ENCODE measurements around the gene NOX5. TPM values are rescaled to one million over a fixed set of nuclear protein-coding genes. Genes with fewer than 3 reads are reported as not detected.

NOX5 gene
- total and polyA plus RNA-seq, 4 donors: under 0.01 to 0.08 (median 0.01) TPM

GRCh38 chr15:69038508-69038907, 24.0 kb downstream of the NOX5 start (continued):
- TF ChIP-seq REST (IDR thresholded peaks at IDR 0.05): no peak

GRCh38 chr15:69039516-69040225, 25.2 kb downstream of the NOX5 start:
- Histone ChIP-seq H3K27me3 (ENCODE audit: control insufficient read depth in 4 of 4, insufficient read depth in 4 of 4, low read length in 3 of 4) (no peaks in the 10 kb centered on the region), H3K36me3 (ENCODE audit: control insufficient read depth in 4 of 4, insufficient read depth in 3 of 4, low read depth in 1 of 4, low read length in 3 of 4) (no peaks in the 10 kb centered on the region), H3K9me3 (ENCODE audit: control insufficient read depth in 4 of 4, low read length in 3 of 4) (no peaks in the 10 kb centered on the region), H3K27ac (ENCODE audit: low read depth in 1 of 2, low read length in 2 of 2) (no peak overlapping the region), H3K4me1 (ENCODE audit: control insufficient read depth in 4 of 4, insufficient read depth in 4 of 4, low read length in 3 of 4) (no peaks in the 10 kb centered on the region), H3K9ac (ENCODE audit: low read depth in 1 of 2, low read length in 2 of 2) (no peak overlapping the region), H3K4me3 (ENCODE audit: low read depth in 1 of 3, low read length in 3 of 3) (no peak overlapping the region)
- peak; percentile 19 for DNase-seq (ENCODE audit: low spot score)
- 88% methylated on average over 6 of the region's 6 CpGs for WGBS
- TF ChIP-seq MAX (IDR thresholded peaks at IDR 0.05): no peak
- TF ChIP-seq RXRA (IDR thresholded peaks at IDR 0.05): no peak
- no peak for TF ChIP-seq RAD21 (IDR thresholded peaks at IDR 0.05)
- no peak for TF ChIP-seq SP1 (IDR thresholded peaks at IDR 0.05)

GRCh38 chr15:69042531-69042930, 28.0 kb downstream of the NOX5 start:
- no peak overlapping the region for H3K9ac ChIP-seq (ENCODE audit: low read depth in 1 of 2, low read length in 2 of 2)
- no peaks in the 10 kb centered on the region for H3K9me3 ChIP-seq (ENCODE audit: control insufficient read depth in 4 of 4, low read length in 3 of 4)
- no peaks in the 10 kb centered on the region for H3K27me3 ChIP-seq (ENCODE audit: control insufficient read depth in 4 of 4, insufficient read depth in 4 of 4, low read length in 3 of 4)
- no peaks in the 10 kb centered on the region for H3K4me1 ChIP-seq (ENCODE audit: control insufficient read depth in 4 of 4, insufficient read depth in 4 of 4, low read length in 3 of 4)
- no peak overlapping the region for H3K4me3 ChIP-seq (ENCODE audit: low read depth in 1 of 3, low read length in 3 of 3)
- no peak for DNase-seq (ENCODE audit: low spot score)
- H3K27ac ChIP-seq (ENCODE audit: low read depth in 1 of 2, low read length in 2 of 2): no peak overlapping the region
- WGBS: 87% methylated on average over 5 of the region's 5 CpGs
- no peaks in the 10 kb centered on the region for H3K36me3 ChIP-seq (ENCODE audit: control insufficient read depth in 4 of 4, insufficient read depth in 3 of 4, low read depth in 1 of 4, low read length in 3 of 4)
- no peak for TF ChIP-seq GABPA (IDR thresholded peaks at IDR 0.05 in 1 of 2, conservative IDR thresholded peaks at IDR 0.05 in 1 of 2)
- no peak for TF ChIP-seq RAD21 (IDR thresholded peaks at IDR 0.05)
- no peak for TF ChIP-seq JUND (IDR thresholded peaks at IDR 0.05)
- TF ChIP-seq RXRA (IDR thresholded peaks at IDR 0.05): no peak
- no peak for TF ChIP-seq EGR1 (IDR thresholded peaks at IDR 0.05; ENCODE audit: low read depth in 2 of 2)
- no peak for TF ChIP-seq SP1 (IDR thresholded peaks at IDR 0.05)
- TF ChIP-seq ATF3 (IDR thresholded peaks at IDR 0.05): no peak
- no peak for TF ChIP-seq REST (IDR thresholded peaks at IDR 0.05)
- no peak for TF ChIP-seq HNF4A (conservative IDR thresholded peaks at IDR 0.05)
- TF ChIP-seq ZBTB33 (IDR thresholded peaks at IDR 0.05): no peak
- no peak for TF ChIP-seq CTCF (IDR thresholded peaks at IDR 0.05; ENCODE audit: low read depth, low read length, missing input control)
- TF ChIP-seq TAF1 (conservative IDR thresholded peaks at IDR 0.05): no peak
- TF ChIP-seq FOXA1 (IDR thresholded peaks at IDR 0.05): no peak
- TF ChIP-seq MAX (IDR thresholded peaks at IDR 0.05): no peak
- TF ChIP-seq NR2F2 (IDR thresholded peaks at IDR 0.05): no peak
- no peak for TF ChIP-seq YY1 (IDR thresholded peaks at IDR 0.05)
- no peak for TF ChIP-seq HNF4G (IDR thresholded peaks at IDR 0.05)
- no peak for TF ChIP-seq FOXA2 (IDR thresholded peaks at IDR 0.05)

Measured in liver (tissue), 9 donors.